Measurements from ENCODE around the gene YKT6.

The YKT6 gene

DNA sequence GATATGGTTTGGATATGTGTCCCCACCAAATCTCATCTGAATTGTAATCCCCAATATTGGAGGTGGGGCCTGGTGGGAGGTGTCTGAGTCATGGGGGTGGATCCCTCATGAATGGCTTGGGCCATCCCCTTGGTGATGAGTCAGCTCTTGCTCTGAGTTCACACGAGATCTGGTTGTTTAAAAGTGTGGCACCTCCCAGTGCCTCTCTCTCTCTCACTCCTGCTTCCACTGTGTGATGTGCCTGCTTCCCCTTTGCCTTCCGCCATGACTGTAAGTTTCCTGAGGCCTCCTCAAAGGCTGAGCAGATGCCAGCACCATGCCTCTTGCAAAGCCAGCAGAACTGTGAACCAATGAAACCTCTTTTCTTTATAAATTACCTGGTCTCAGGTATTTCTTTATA, 6.7 kb upstream of the YKT6 start:
- no peak for ATAC-seq
- no peak for TF ChIP-seq ZFP3 (CRISPR knock-in tag; IDR thresholded peaks at IDR 0.05)

GRCh38 chr7:44194562-44195145, 6.1 kb upstream of the YKT6 start:
- TF ChIP-seq SNAI2 (CRISPR knock-in tag; IDR thresholded peaks at IDR 0.05) (no peak), ESRRG (CRISPR knock-in tag; IDR thresholded peaks at IDR 0.05) (no peak), CREB5 (CRISPR knock-in tag; IDR thresholded peaks at IDR 0.05; ENCODE audit: low read depth) (no peak), ZC3H10 (CRISPR knock-in tag; IDR thresholded peaks at IDR 0.05) (no peak), OSR1 (CRISPR knock-in tag; IDR thresholded peaks at IDR 0.05) (no peak), TCF4 (CRISPR knock-in tag; IDR thresholded peaks at IDR 0.05; ENCODE audit: borderline replicate concordance) (no peak), ZNF565 (CRISPR knock-in tag; conservative IDR thresholded peaks at IDR 0.05; ENCODE audit: low read depth) (no peak), RARB (CRISPR knock-in tag; IDR thresholded peaks at IDR 0.05) (no peak), ZNF8 (CRISPR knock-in tag; IDR thresholded peaks at IDR 0.05) (no peak), ISL1 (CRISPR knock-in tag; IDR thresholded peaks at IDR 0.05) (no peak), ARNTL (CRISPR knock-in tag; IDR thresholded peaks at IDR 0.05; ENCODE audit: borderline replicate concordance, low read depth) (no peak), ZNF70 (CRISPR knock-in tag; IDR thresholded peaks at IDR 0.05) (no peak), TOX (CRISPR knock-in tag; IDR thresholded peaks at IDR 0.05; ENCODE audit: borderline replicate concordance) (no peak), GLIS3 (CRISPR knock-in tag; IDR thresholded peaks at IDR 0.05) (no peak), CSDC2 (CRISPR knock-in tag; IDR thresholded peaks at IDR 0.05) (no peak), ZFP3 (CRISPR knock-in tag; IDR thresholded peaks at IDR 0.05) (no peak), BACH2 (CRISPR knock-in tag; IDR thresholded peaks at IDR 0.05; ENCODE audit: borderline replicate concordance) (no peak)
- TF ChIP-seq, protein P1, sequence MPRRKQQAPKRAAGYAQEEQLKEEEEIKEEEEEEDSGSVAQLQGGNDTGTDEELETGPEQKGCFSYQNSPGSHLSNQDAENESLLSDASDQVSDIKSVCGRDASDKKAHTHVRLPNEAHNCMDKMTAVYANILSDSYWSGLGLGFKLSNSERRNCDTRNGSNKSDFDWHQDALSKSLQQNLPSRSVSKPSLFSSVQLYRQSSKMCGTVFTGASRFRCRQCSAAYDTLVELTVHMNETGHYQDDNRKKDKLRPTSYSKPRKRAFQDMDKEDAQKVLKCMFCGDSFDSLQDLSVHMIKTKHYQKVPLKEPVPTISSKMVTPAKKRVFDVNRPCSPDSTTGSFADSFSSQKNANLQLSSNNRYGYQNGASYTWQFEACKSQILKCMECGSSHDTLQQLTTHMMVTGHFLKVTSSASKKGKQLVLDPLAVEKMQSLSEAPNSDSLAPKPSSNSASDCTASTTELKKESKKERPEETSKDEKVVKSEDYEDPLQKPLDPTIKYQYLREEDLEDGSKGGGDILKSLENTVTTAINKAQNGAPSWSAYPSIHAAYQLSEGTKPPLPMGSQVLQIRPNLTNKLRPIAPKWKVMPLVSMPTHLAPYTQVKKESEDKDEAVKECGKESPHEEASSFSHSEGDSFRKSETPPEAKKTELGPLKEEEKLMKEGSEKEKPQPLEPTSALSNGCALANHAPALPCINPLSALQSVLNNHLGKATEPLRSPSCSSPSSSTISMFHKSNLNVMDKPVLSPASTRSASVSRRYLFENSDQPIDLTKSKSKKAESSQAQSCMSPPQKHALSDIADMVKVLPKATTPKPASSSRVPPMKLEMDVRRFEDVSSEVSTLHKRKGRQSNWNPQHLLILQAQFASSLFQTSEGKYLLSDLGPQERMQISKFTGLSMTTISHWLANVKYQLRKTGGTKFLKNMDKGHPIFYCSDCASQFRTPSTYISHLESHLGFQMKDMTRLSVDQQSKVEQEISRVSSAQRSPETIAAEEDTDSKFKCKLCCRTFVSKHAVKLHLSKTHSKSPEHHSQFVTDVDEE (CRISPR knock-in tag; IDR thresholded peaks at IDR 0.05) = no peak
- TF ChIP-seq, protein P2, sequence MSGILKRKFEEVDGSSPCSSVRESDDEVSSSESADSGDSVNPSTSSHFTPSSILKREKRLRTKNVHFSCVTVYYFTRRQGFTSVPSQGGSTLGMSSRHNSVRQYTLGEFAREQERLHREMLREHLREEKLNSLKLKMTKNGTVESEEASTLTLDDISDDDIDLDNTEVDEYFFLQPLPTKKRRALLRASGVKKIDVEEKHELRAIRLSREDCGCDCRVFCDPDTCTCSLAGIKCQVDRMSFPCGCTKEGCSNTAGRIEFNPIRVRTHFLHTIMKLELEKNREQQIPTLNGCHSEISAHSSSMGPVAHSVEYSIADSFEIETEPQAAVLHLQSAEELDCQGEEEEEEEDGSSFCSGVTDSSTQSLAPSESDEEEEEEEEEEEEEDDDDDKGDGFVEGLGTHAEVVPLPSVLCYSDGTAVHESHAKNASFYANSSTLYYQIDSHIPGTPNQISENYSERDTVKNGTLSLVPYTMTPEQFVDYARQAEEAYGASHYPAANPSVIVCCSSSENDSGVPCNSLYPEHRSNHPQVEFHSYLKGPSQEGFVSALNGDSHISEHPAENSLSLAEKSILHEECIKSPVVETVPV (CRISPR knock-in tag; IDR thresholded peaks at IDR 0.05) = no peak
- no peak for ATAC-seq

DNA sequence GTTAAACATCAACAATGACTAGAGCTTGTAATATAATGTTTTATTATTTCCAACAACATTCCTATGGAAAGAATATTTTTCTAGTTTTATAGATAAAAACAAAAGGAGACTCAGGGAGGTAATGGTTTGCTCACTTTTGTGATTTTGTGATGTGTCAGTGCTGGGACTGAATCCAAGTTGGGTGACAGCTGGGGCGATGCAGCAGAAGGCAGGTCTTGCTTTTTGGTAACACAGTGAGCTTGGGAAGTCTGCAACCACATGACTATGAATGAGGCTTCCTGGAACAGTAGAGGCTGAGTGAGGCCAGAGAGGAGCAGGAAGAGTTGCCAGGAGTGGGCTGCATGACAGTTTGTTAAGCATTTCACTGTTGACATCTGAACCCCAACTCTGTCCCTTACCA, 4.9 kb upstream of the YKT6 start:
- TF ChIP-seq ZFP30 (CRISPR knock-in tag; IDR thresholded peaks at IDR 0.05) (no peak), ZFP3 (CRISPR knock-in tag; IDR thresholded peaks at IDR 0.05) (no peak), ZNF70 (CRISPR knock-in tag; IDR thresholded peaks at IDR 0.05) (no peak), OSR1 (CRISPR knock-in tag; IDR thresholded peaks at IDR 0.05) (no peak)
- TF ChIP-seq, protein P2 (CRISPR knock-in tag; IDR thresholded peaks at IDR 0.05) = no peak
- TF ChIP-seq, protein P3, sequence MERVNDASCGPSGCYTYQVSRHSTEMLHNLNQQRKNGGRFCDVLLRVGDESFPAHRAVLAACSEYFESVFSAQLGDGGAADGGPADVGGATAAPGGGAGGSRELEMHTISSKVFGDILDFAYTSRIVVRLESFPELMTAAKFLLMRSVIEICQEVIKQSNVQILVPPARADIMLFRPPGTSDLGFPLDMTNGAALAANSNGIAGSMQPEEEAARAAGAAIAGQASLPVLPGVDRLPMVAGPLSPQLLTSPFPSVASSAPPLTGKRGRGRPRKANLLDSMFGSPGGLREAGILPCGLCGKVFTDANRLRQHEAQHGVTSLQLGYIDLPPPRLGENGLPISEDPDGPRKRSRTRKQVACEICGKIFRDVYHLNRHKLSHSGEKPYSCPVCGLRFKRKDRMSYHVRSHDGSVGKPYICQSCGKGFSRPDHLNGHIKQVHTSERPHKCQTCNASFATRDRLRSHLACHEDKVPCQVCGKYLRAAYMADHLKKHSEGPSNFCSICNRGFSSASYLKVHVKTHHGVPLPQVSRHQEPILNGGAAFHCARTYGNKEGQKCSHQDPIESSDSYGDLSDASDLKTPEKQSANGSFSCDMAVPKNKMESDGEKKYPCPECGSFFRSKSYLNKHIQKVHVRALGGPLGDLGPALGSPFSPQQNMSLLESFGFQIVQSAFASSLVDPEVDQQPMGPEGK (CRISPR knock-in tag; IDR thresholded peaks at IDR 0.05; ENCODE audit: borderline replicate concordance) = no peak
- no peak for ATAC-seq

All from SK-N-SH treated with all-trans-retinoic acid at 6 μM for 48 hours (cell line).